Keratinocyte (primary cell): ENCODE data around the gene SUSD6. TPM values are rescaled to one million over a fixed set of nuclear protein-coding genes. Genes with fewer than 3 reads are reported as not detected.

ENCODE experiments used
- DNase-seq: peaks from one replicate; pipeline ENCODE4 v3.0.0-alpha.2; 2011; ENCODE audit warnings: low read depth, missing footprints, low spot score
- FAIRE-seq: peaks from 2 replicates; lab custom pipeline; 2011; peaks lifted over from hg19 to GRCh38; lab: Jason Lieb, UNC
- H2AFZ ChIP-seq: 2 replicates; pipeline ENCODE4 v1.6.0; 2012; ENCODE audit warnings: low read length, control low read depth, inconsistent platforms; ENCODE audit not compliant: control insufficient read depth
- H3K27ac ChIP-seq: 2 replicates; pipeline ENCODE4 v1.5.1; 2011; ENCODE audit warnings: low read length; ENCODE audit not compliant: control insufficient read depth, insufficient read depth
- H3K27me3 ChIP-seq: 3 replicates; pipeline ENCODE4 v1.6.0; 2011; ENCODE audit warnings: low read length; ENCODE audit not compliant: control insufficient read depth, insufficient read depth; ENCODE audit errors: extremely low read depth
- H3K36me3 ChIP-seq, 2 experiments: 2 replicates in 1 of 2; 3 replicates in 1 of 2; pipeline ENCODE4 v1.5.1; 2011; ENCODE audit warnings: low read length in 2 of 2, mild to moderate bottlenecking in 1 of 2; ENCODE audit not compliant: control insufficient read depth in 2 of 2, insufficient read depth in 2 of 2; ENCODE audit errors: extremely low read depth in 1 of 2
- H3K4me1 ChIP-seq: 3 replicates; pipeline ENCODE4 v1.5.1; 2011; ENCODE audit warnings: low read length; ENCODE audit not compliant: control insufficient read depth, insufficient read depth; ENCODE audit errors: extremely low read depth
- H3K4me2 ChIP-seq: 3 replicates; pipeline ENCODE4 v1.6.0; 2011; ENCODE audit warnings: low read depth, low read length; ENCODE audit not compliant: control insufficient read depth, insufficient read depth; ENCODE audit errors: extremely low read depth
- H3K4me3 ChIP-seq, 3 experiments: fragments of 200-600 bp in 1 of 3; sonication (generic) in 1 of 3; 2 replicates in 2 of 3; 3 replicates in 1 of 3; pipeline ENCODE4 v1.5.1; 2011 to 2016; ENCODE audit warnings: low read length in 3 of 3, mild to moderate bottlenecking in 3 of 3, control low read depth in 2 of 3, inconsistent platforms in 1 of 3, low read depth in 1 of 3, mixed read lengths in 1 of 3, mixed run types in 1 of 3, moderate library complexity in 1 of 3; ENCODE audit not compliant: control insufficient read depth in 2 of 3, insufficient read depth in 2 of 3; ENCODE audit errors: extremely low read depth in 1 of 3
- H3K79me2 ChIP-seq: 2 replicates; pipeline ENCODE4 v1.6.0; 2012; ENCODE audit warnings: low read length; ENCODE audit not compliant: control insufficient read depth, insufficient read depth
- H3K9ac ChIP-seq: 3 replicates; pipeline ENCODE4 v1.6.0; 2011; ENCODE audit warnings: low read length; ENCODE audit not compliant: control insufficient read depth, insufficient read depth; ENCODE audit errors: extremely low read depth
- H3K9me1 ChIP-seq: 3 replicates; pipeline ENCODE4 v1.6.0; 2011; ENCODE audit warnings: low read length; ENCODE audit not compliant: control insufficient read depth, insufficient read depth; ENCODE audit errors: extremely low read depth
- H3K9me3 ChIP-seq: 2 replicates; pipeline ENCODE4 v1.5.1; 2012; ENCODE audit warnings: low read depth, low read length; ENCODE audit not compliant: control insufficient read depth
- H4K20me1 ChIP-seq: 3 replicates; pipeline ENCODE4 v1.6.0; 2011; ENCODE audit warnings: low read length; ENCODE audit not compliant: control insufficient read depth, insufficient read depth; ENCODE audit errors: extremely low read depth
- EZH2 ChIP-seq: IDR thresholded peaks from one replicate; pipeline ENCODE4 v1.6.1; 2012; ENCODE audit warnings: inconsistent platforms, mild to moderate bottlenecking, low read length, moderate library complexity
- dilution Hi-C: fragments of 300-500 bp; cut with MboI; formaldehyde crosslinking; loops from one replicate; pipeline ENCODE4 v1.7.0; 2020; ENCODE audit warnings: low sequenced_read_pairs; ENCODE audit not compliant: extremely low pct_ligation_motif_present
- polyA plus RNA-seq, 5 experiments: library from polyadenylated mRNA; depleted of rRNA in 3 of 5; stranded (reverse) in 3 of 5; stranded (forward) in 1 of 5; unstranded in 1 of 5; fragments of >200 nt; gene quantifications; 1 replicate in 1 of 5; 2 replicates in 3 of 5; 3 replicates in 1 of 5; pipeline versions ENCODE4 v1.2.1 to v1.2.3, GENCODE V29; 2011 to 2012; ENCODE audit warnings: missing spikeins in 2 of 5, low read depth in 1 of 5, low replicate concordance in 1 of 5
- TF ChIP-seq, protein P1 (sequence below), 3 experiments: IDR thresholded peaks in 1 of 3; conservative IDR thresholded peaks in 1 of 3; optimal IDR thresholded peaks in 1 of 3; 2 replicates in 2 of 3; 3 replicates in 1 of 3; pipeline versions ENCODE3 to v1.5.1; 2011; ENCODE audit warnings: low read length in 3 of 3, mild to moderate bottlenecking in 3 of 3, moderate library complexity in 2 of 3, control low read depth in 1 of 3, inconsistent platforms in 1 of 3; ENCODE audit not compliant: insufficient read depth in 2 of 3; ENCODE audit errors: extremely low read depth in 1 of 3

Gene SUSD6
- polyA plus RNA-seq, 1 donor (not counting 4 experiments of a cell fraction or from before 2014, with no cell fraction given), result 10.5 TPM

DNA sequence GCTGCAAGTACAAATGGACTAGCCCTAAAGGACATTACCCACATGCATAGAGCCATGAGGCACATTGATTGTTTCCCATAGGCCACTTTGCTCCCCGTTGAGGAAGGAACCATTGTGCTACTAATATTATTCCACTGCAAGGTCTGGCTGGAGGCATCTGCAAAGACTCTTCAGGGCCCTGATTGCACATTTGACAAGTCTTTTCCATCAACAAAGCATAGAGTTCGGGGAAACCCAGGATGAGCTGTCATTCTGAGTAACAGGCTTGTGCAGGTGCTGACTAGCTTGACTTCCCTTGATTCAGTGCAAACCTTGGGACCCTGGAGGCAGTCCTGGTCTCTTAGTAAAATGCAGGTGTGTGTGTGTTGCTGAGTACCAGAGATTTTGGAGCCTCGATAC, 73.8 kb downstream of the SUSD6 start:
- Histone ChIP-seq H3K27me3 (no peaks in the 10 kb centered on the region), H4K20me1 (no peaks in the 10 kb centered on the region), H3K9ac (peak overlapping the region; percentile 87), H3K79me2 (peaks cover 42% of the 10 kb centered on the region), H3K4me1 (peaks cover 44% of the 10 kb centered on the region), H3K36me3 (peaks cover 3% of the 10 kb centered on the region in 2 experiments), H2AFZ (no peak overlapping the region), H3K4me2 (peak overlapping the region; percentile 99), H3K9me3 (no peaks in the 10 kb centered on the region), H3K4me3 (peak overlapping the region in 2 of 3 experiments; percentile 66 to 68), H3K9me1 (peaks cover 2% of the 10 kb centered on the region), H3K27ac (peak overlapping the region; percentile 99)
- dilution Hi-C loops, result no loop called here
- FAIRE-seq (peak; percentile 91), DNase-seq (peak; percentile 93)
- TF ChIP-seq, protein P1, sequence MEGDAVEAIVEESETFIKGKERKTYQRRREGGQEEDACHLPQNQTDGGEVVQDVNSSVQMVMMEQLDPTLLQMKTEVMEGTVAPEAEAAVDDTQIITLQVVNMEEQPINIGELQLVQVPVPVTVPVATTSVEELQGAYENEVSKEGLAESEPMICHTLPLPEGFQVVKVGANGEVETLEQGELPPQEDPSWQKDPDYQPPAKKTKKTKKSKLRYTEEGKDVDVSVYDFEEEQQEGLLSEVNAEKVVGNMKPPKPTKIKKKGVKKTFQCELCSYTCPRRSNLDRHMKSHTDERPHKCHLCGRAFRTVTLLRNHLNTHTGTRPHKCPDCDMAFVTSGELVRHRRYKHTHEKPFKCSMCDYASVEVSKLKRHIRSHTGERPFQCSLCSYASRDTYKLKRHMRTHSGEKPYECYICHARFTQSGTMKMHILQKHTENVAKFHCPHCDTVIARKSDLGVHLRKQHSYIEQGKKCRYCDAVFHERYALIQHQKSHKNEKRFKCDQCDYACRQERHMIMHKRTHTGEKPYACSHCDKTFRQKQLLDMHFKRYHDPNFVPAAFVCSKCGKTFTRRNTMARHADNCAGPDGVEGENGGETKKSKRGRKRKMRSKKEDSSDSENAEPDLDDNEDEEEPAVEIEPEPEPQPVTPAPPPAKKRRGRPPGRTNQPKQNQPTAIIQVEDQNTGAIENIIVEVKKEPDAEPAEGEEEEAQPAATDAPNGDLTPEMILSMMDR (optimal IDR thresholded peaks at IDR 0.05 in 1 of 3, IDR thresholded peaks at IDR 0.05 in 1 of 3, conservative IDR thresholded peaks at IDR 0.05 in 1 of 3; ENCODE audit: extremely low read depth in 1 of 3, insufficient read depth in 2 of 3, low read length in 3 of 3), result no peak
- no peak for TF ChIP-seq EZH2

DNA sequence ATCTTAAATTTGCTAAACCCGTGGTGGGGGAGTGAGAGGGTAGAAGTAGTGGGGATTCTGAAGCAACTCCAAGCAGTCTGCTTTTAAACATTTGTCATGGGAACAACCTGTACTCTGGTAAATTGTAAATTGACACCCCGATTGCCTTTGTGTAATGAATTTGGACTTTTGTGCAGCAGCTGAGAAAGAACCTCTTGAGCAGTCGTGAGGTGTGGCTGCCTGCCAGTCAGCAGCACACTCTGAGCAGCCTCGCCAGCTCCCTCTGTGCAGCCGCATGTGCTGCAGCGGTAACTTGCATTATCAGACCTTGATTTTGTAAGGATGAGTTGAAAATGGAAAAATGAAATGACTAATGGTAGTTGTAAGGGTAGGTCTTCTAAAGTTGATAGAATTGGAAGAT, 74.3 kb downstream of the SUSD6 start:
- no peaks in the 10 kb centered on the region for H3K9me3 ChIP-seq
- no peak overlapping the region for H2AFZ ChIP-seq
- H3K4me2 ChIP-seq, result peak overlapping the region; percentile 99
- dilution Hi-C loops, result no loop called here
- H3K9me1 ChIP-seq, result peaks cover 2% of the 10 kb centered on the region
- H4K20me1 ChIP-seq, result no peaks in the 10 kb centered on the region
- H3K36me3 ChIP-seq, result peaks cover 4 to 6% of the 10 kb centered on the region in 2 experiments
- H3K79me2 ChIP-seq, result peaks cover 38% of the 10 kb centered on the region
- peak overlapping the region; percentile 99 for H3K27ac ChIP-seq
- no peaks in the 10 kb centered on the region for H3K27me3 ChIP-seq
- FAIRE-seq, result peak; percentile 77
- H3K9ac ChIP-seq, result peak overlapping the region; percentile 87
- H3K4me1 ChIP-seq, result peaks cover 44% of the 10 kb centered on the region
- H3K4me3 ChIP-seq, result peak overlapping the region in 2 of 3 experiments; percentile 66 to 68
- no peak for TF ChIP-seq EZH2
- TF ChIP-seq, protein P1 (optimal IDR thresholded peaks at IDR 0.05 in 1 of 3, IDR thresholded peaks at IDR 0.05 in 1 of 3, conservative IDR thresholded peaks at IDR 0.05 in 1 of 3; ENCODE audit: extremely low read depth in 1 of 3, insufficient read depth in 2 of 3, low read length in 3 of 3), result peak in 2 of 3 experiments; percentile 18 to 42
- DNase-seq, result peak; percentile 45
